GM21723 (cell line): ENCODE measurements around the gene TOX3.

Experiments
- ATAC-seq: cut with Tn5 transposase; IDR thresholded peaks from one replicate; pipeline ENCODE4 v1.9.1; 2021; ENCODE audit warnings: mild to moderate bottlenecking, moderate library complexity; ENCODE audit not compliant: unreplicated experiment

Gene TOX3

DNA sequence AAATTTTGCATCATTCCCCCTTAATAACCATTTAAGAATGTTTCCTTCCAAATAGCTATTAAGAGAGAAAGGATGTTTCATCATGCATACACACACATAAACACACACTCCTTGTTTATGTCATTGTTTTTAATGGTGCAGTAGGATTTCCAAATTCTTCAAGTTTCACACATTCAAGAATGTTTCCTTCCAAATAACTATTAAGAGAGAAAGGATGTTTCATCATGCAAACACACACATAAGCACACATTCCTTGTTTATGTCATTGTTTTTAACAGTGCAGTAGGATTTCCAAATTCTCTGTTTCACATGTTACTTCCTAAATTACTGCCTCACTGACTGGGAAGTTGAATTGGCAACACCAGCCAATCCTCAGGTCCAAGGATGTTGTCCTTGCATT is 7.8 kb downstream of the TOX3 start:
- no peak for ATAC-seq

DNA sequence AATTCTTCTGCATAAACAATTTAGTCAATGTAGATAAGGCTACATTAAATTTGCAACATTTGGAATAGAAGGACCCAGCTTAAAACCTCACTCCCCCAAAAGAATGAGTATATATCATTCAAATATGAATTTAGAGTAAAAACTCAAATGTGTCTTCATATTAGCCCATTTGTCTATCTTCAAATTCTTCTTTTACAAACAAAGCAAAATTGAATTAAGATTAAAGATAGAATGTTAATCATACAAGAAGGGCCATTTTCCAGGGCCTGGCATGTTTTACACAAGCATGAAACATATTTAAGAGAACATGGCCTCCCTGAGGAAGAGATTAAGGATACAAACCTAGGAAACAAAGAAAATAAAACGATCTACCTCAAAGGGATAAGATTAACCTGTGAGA is 8.4 kb downstream of the TOX3 start:
- no peak for ATAC-seq

DNA sequence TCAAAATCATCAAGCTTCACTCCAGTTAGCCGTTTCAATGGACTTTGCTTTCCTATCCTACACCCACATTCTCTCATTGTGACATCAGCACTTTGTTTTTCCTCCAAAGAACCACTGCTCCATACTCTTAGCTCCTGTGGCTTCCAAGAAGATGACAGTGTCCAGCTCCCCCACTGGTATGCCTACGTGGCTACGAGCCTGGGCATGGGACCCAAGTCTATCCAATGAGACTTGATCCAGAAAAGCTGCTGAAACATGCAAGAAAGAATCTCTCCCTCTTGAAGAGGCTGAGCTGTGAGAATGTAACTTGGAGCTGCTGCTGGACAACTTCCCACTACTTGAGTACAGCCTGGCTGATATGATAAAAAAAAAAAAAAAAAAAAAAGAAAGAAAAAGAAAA is 9.4 kb downstream of the TOX3 start:
- ATAC-seq, result no peak

DNA sequence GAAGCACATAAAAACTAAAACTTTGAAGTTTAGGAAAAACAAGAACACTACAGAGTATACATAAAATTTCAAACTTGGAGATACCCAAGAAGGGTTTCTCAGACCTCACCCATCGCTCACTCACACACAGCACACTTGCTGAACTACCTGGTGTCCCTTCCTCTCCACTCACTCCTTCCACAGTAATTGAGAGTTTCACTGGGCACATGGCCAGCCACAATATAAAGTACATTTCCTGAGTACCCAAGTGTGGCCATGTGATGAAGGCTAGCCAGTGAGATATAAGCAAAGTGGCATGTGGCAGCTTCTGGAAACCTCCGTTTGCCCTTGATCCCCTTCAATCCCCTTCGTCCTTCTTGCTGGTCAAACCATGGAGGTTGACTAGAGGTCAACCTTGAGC is 11.9 kb downstream of the TOX3 start:
- no peak for ATAC-seq

DNA sequence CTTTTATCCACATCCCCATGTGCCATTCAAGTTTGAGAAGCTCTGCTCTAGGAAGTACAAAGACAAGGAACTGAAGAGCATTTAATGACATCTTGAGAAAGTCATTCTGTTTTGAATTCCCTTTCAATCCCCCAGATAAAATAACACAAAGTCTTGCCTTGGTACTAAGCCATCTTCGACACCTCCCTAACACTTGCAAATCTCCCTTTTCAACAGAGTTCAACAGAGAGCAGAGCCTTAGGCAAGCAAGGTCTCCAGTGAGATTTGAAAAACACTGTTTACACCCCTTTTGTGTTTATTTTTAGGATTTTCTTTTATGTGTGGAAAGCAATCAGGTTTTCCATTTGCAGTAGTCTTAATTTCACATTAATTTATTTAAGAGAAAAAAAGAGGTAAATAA is 13.6 kb downstream of the TOX3 start:
- ATAC-seq, result no peak

DNA sequence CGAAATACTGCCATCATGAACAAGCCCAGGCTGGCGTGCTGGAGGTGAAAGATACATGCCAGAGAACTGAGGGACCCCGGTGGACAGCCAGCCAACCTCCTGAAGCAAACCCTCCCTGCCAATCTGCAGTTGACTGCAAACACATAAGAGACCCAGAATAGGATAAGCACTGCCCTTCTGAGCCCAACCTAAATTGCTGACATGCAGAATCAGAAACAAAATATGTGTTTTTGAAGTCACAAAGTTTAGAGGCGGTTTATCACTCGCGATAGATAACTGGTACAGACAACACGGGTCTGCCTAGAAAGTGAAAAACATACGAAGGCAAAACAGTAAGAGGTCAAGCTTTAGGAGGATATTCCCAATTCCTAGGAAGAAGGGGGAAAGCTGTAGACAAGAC is 14.6 kb downstream of the TOX3 start:
- no peak for ATAC-seq

DNA sequence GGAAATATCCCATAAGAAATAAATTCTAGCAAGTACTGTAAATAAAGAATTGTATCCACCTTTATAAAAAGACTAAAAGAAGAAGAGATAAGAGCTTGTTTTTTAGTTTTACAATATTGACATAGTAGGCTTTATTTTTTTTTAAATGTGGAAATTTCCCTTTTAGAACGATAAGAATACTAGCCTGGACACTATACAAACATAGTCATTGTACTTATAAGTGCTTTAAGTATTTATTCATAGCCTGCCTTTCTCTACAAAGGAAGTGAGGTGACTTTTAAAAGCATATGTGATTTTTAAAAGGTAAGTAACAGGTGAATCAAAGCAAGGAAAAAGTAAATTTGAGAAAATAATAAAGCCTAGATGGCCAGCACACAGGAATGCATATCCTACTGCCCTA is 17.7 kb downstream of the TOX3 start:
- no peak for ATAC-seq

DNA sequence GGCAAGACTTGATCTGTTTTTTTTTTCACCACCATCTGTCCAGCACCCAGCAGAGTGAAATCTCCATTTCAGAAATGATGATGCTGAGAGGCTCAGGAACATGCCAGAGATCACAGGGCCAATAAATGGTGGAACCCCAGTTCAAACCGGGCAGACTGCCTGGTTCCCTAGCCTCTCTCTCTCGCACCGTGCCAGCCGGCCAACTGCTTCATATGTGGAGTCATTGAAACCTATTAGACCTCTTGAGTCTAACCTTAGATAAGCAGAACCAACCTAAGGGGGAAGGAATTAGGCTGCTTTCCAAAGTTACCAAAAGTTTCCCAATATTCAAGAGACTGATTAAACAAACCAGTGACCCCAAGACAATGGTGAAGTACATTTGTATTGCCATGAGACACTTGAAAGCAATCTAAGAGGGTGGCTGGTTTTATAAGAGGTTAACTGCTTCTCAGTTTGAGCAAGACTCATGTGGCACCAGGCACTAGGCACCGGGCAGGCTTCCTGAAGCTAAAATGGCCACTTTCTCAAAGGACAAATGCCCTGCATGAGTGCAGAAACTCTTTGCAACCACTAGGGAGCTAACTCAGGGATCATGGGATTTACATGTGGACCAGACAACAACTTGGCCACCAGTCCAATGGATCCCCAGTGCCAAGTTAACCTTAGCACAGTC is 18.4 kb downstream of the TOX3 start:
- no peak for ATAC-seq

DNA sequence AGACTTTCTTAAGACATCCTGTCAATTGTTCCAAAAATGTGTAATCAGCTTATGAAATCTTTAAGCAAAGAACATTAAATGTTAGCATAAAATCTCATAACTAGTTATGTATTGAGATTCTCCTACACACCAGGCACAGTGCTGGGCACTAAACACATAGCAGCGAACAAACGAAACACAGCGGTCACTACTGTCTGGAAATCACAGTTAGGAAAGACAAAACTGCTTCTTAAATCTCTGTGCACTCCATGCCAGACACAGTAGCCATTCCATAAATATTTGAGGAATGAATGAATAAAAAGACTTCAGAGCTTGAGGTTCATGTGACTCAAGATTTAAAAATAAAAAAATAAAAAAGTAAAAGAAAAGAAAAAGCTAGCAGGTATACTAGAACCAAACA is 20.1 kb downstream of the TOX3 start:
- ATAC-seq, result no peak

DNA sequence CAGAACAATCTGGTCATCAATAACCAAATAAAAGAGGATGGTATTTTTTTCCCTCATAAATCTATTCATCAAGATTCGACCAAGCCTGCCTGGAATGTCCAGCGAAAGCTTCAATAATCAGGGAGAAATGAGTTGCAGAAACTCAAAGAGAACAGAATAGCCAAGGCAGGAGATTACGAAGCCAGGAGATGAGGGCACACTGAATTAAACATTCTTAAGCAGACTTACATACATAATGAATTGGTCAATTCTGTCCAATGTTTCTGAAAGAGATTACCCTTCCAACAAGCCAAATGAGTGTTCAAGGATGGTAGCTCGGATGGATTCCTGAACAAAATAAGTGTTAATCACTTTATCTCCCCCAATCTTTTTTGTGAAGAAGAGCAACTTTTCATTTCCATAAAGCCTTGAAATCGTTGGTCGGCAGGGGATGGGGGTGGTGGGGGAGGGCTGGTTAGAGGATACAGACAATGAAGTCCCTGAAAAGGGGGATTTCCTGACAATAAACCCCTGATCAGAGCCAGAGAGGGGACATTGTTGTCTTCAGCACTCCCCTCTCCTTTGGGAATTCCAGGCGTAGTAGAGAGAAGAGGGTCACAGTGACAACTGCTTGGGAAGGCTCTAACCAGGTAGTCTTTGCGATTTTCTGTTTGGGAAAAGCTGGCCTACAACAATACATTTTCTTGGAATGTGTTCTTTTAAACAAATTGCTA is 20.7 kb downstream of the TOX3 start:
- ATAC-seq, result no peak

DNA sequence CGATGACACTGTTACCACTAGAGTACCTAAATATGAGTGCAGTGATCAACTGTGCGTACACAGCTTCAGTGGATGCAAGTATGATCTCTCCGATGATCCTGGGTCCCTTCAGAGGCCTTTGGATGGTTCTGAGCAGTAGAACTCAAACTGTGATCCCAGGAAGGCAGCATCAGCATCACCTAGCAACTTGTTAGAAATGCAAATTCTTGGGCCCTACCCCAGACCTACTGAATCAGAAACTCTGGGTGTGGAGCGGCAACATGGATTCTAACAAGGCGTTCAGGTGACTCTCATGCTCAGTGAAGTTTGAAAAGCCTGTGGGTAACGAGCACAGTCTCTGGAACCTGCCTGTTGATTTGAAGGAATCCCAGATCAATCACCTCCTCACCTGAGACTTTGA is 25.4 kb downstream of the TOX3 start:
- ATAC-seq, result no peak

DNA sequence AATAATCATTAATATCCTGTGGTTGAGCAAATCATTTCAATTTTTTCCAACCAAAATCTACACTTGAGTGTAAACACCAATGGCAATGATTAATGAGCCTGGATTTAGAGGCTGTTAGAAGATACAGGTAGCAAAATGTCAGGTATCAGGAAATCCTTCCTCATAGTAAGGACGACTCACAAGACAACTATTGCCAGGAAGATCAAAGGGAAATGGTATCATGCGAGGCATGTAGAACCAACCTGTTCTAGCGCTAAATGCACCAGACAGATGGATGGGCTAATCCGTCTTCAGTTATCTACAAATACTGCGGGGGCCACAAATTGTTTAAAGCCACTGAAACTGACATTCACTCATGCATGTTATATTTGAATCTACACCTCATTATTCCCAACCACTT is 28.1 kb downstream of the TOX3 start:
- ATAC-seq, result no peak

DNA sequence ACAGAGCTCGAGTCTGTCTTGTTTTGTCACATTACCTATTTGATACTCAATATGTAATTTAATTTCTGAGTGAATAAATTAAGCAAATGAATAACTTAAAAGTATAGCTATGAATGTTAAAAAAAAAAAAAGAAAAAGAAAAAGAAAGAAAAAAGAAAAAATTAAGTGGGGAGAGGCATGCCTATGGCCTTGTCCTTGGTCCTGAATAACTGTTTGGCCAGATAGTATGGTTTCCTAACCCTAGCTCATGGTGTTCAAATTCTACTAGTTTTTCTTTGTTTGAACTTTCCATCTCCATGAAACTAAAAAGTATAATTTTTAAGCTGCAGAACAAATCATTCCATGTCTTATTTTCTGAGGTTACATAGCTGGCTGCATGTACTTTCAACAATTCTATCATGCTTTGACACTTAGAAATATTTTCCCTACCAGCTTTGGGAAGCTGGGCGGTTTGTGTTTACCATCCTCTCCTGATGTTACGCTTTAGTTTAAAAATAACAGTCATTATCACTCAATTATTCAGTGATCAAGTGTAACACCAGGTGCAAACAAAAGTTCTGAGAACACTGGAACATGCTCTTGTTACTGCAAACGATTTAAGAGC is 31.8 kb downstream of the TOX3 start:
- ATAC-seq, result no peak

DNA sequence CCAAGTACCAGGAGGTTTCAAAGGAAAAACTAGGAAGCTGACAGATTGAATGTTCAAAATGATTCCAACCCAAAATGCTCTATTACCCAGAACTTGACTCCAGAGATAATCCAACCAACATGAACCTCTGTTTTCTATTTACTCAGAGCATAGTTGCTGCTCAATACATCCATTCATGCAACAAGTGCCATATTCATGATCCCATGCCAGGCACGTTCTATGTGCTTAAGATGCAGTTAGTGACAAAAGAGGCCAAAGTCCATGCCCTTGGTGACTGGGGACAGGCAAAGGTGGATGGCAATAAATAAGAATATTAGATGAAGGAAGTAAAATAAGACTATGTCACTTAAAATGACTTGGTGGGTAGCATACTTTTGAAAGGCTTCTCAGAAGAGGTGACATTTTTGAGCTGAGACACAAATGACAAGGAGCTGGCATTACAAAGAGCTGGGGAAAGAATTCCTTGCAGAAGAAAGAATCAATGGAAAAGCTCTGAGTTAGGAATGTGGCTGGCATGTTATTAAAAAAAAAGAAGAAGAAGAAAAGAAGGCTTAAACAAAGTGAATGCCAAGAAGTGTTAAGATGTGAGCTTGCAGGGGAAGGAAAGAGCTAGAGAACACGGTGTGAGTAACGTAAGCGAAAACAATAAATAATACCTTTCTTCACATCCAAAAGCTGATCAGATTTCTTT is 34.5 kb downstream of the TOX3 start:
- ATAC-seq, result no peak

DNA sequence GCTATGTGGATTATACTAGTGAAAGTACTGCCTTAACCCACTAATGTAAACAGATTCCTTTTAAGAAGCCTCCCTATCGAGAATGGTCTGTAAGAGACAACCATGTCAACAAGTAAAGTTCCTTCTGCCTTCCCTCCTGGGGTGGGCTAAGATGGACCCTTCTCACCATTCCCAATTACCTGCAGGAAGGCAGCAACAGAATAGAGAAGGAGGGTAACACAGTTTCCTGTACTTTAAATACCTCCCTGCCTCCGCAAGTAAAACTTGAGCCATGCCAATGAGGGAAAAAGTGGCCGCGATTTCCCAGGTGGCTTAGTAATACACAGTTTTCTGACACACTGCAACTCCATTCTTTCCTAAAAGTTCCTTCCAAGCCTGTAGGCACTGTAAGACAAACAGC is 45.2 kb downstream of the TOX3 start:
- ATAC-seq, result no peak

DNA sequence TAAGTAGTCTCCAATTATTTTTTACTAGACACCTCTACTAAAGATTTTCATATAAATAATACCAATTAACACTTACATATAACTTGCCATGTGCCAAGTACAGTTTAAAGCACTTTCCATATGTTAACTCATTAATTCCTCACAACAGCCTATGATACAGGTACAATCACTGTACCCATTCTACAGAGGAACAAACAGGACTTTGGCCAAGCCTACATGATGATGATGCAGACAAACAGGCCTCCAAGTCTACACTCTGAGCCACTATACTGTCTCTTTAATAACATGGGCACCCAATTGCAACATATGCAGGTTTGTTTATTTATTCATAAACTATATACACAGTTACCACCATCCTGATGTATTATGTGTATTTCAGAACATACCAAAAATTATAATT is 46.0 kb downstream of the TOX3 start:
- ATAC-seq, result no peak

DNA sequence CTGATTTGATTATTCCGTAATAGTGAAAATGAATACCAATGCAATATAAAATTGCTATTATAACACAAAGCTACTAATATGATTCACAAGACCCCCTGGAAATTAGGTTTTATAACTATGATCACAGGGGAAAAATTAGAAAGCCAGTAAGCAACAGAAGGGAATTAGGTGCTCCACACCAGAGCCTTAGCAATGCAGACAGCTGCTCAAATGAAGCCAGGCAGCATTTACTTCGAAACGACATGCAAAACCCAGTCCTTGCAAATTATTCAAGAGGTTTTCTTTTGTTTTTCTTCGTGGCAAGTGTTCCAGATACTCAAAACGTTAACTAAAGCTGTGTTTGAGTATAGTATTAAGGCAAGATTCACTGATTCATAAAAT is 47.9 kb downstream of the TOX3 start:
- no peak for ATAC-seq

DNA sequence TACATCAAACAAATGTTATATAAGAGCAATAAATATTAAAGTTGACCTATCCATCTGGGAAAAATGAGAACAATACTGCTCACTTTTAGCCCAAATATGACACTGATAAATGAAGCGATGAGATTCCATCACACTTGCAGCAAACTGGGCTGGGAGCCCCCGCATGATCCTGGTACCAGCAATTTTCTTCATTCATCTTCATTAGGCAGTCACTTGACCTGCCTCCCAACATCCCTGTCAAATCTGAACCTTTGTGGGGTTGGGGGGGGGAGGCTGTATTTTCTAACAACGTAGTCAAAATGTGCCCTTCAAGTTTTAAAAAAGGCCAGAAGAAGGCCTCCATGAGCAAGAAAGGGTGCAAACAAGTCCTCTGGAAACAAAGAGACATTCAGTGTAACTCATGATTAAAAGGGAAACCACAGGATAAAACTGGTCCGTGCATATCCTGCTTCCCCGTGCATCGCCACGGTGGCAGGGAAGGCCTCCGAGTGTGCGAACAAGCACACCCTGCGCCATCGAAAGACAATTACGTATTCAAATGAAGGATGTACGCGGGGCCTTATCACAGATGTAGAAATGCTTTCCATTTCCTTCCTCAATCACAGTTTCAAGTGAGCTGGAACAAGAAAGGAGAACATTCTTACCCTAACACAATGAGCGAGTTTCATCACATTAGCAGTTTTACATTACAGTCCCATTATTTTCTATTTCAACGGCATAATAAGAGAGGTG is 48.4 kb downstream of the TOX3 start:
- ATAC-seq, result no peak

DNA sequence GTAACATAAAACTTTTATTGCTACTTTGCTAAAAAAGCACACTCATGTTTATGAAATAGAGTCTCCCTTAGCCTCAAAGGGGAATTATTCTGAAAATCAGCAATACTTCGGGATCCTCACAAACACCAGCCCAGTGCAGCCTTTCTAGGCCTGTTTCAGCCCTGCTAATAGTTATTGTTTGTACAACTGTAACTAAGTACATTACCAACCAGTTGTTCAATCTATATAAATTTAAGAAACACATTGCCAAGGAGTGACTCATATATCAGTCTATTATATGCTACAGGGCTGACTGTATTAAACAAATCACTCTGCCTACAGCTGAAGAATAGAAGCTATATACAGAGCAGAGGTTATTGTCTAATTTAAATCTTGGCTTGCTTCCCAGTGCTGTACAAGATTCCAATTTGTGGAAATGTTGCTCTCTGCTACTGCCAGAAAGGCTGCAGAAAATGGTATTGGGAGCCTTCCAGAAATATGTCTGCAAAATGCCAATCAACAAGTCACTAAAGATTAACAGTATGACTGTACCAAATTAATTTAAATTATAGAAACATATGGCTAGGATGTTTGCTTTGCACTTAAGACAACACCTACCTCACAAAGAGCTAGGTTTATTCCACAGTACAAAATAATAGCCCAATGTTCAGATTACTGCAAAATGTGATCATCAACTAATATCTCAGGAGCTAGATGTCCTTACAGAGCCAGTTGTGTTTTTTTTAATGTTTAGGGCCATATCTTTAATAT is 49.7 kb downstream of the TOX3 start:
- ATAC-seq, result no peak

DNA sequence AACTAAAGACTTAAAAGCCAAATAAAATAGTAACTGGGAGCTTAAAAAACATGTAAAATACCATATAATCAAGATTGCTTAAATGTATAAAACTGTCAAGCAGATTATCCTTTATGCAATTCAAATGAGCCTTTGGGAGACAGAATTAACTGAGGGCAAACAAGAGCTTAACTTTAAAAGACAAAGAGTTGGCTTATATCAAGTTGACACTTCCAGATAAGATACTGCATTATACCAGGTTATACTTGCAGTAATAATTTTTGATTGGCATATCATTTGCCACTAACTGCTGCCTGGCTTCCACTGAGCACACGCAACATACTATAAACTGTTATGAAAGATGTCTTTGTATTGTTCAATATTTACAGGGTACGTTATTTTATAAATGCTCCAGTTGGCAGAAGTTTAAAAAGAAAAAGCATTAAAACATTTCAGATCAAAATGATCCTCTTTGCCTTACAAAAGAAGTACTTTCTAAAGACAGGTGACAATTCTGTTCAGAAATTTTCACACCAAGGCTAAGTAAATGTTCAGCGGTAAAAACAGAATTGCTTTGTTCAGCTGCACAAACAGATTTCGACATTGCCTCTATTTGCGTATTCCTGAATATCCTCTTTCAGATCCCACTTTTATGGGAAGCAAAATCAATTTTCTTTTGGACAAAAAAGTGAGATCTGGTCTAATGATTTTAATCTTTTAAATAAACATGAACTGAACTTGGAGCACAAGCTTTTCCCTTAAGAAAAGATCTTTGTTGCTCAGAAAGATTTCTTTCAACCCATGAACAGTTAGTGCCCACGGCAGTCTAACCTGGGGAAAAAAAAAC is 50.7 kb downstream of the TOX3 start:
- ATAC-seq, result no peak
